Measurements from ENCODE around the gene GNL3. TPM values are rescaled to one million over a fixed set of nuclear protein-coding genes. Genes with fewer than 3 reads are reported as not detected.

Gene GNL3
- total RNA-seq, 2 donors from 2014 or later, result 29.7 to 49.3 TPM

DNA sequence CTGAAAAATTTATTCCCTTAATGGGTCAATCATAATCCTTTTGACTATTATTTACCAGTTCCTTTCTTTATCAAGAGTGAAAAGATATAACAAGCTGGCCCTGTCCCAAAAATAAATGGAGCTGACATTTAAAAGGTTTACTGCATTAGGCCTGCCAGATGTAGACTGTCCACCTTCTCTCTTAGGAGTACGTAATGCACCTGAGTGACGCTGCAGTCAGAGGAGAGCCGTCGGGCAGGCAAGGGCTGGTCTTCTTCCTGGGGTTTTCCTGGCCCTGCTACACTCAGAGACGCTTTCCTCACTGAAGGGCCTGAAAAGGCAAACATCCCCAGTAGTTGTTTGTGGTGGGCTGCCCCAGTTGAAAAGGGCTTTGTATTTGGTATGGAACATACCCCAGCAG lies 57.3 kb downstream of the GNL3 start:
- H3K9me3 ChIP-seq, result no peaks in the 10 kb centered on the region
- no peaks in the 10 kb centered on the region for H3K4me1 ChIP-seq
- H3K36me3 ChIP-seq, result peaks cover 83% of the 10 kb centered on the region
- H3K27me3 ChIP-seq, result no peaks in the 10 kb centered on the region
- no peak overlapping the region for H3K27ac ChIP-seq
- no peak overlapping the region for H3K4me3 ChIP-seq
- DNase-seq (ENCODE audit: low spot score), result no peak
- TF ChIP-seq CTCF (IDR thresholded peaks at IDR 0.05), result no peak

DNA sequence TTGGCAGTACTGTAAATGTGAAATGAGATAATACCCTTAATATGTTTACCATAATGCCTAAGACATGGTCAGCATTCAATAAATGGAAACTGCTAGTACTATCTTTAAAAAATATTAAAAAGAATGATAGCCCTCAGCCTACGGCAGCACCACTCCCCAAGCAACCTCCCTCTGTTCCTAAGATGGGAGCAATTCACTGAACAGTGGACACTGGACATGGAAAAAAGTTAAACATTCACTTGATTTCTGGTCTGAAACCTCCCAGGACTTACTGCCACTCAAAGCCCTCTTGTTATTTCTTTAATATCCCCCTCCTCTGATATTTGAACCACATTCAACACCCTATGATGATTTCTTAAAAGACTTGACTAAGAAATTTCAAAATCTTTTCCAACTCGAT lies 57.9 kb downstream of the GNL3 start:
- H3K27me3 ChIP-seq, result no peaks in the 10 kb centered on the region
- H3K27ac ChIP-seq, result no peak overlapping the region
- no peak for TF ChIP-seq CTCF (IDR thresholded peaks at IDR 0.05)
- H3K9me3 ChIP-seq, result no peaks in the 10 kb centered on the region
- no peak for DNase-seq (ENCODE audit: low spot score)
- no peaks in the 10 kb centered on the region for H3K4me1 ChIP-seq
- peaks cover 83% of the 10 kb centered on the region for H3K36me3 ChIP-seq
- H3K4me3 ChIP-seq, result no peak overlapping the region

Other genes with a start within 250 kb of the GNL3 start
- gene SEMA3G, start 240.9 kb upstream of the GNL3 start, total RNA-seq, result 10 to 100 TPM; 11.8 to 12.6 TPM
- gene TNNC1, start 232.0 kb upstream of the GNL3 start, total RNA-seq, result 1,000 to 10,000 TPM; 4,697 to 8,249 TPM
- 10 to 100 TPM; 29.2 to 49.6 TPM for gene NISCH, start 230.4 kb upstream of the GNL3 start, total RNA-seq
- 10 to 100 TPM; 46.5 to 62.6 TPM for gene STAB1, start 190.7 kb upstream of the GNL3 start, total RNA-seq
- gene NT5DC2, start 152.2 kb upstream of the GNL3 start, total RNA-seq, result 100 to 1,000 TPM in 1 of 2 donors, 10 to 100 TPM in 1; 94.0 to 146 TPM
- gene UQCC5, start 149.4 kb upstream of the GNL3 start, total RNA-seq, result 1 to 10 TPM; 1.2 to 3.1 TPM
- gene PBRM1, start 119 bp upstream of the GNL3 start, total RNA-seq, result 10 to 100 TPM; 39.8 to 40.6 TPM
- gene GLT8D1, start 19.8 kb downstream of the GNL3 start, total RNA-seq, result 10 to 100 TPM; 37.7 to 46.7 TPM
- 100 to 1,000 TPM; 138 to 328 TPM for gene SPCS1, start 20.1 kb downstream of the GNL3 start, total RNA-seq
- gene NEK4, start 84.9 kb downstream of the GNL3 start, total RNA-seq, result 10 to 100 TPM; 12.8 to 14.6 TPM
- gene ITIH1, start 91.6 kb downstream of the GNL3 start, total RNA-seq, result not detected
- 1 to 10 TPM in 1 of 2 donors, under 1 TPM in 1; 0.19 to 2.1 TPM for gene ITIH3, start 108.8 kb downstream of the GNL3 start, total RNA-seq
- 1 to 10 TPM in 1 of 2 donors, not detected in 1; 1.2 TPM for gene ITIH4, start 144.6 kb downstream of the GNL3 start, total RNA-seq
- gene MUSTN1, start 149.0 kb downstream of the GNL3 start, total RNA-seq, result 10 to 100 TPM; 43.8 to 45.0 TPM
- gene STIMATE, start 211.5 kb downstream of the GNL3 start, total RNA-seq, result 10 to 100 TPM in 1 of 2 donors, 1 to 10 TPM in 1; 7.6 to 10.3 TPM

Data from right atrium auricular region (tissue), 2 donors.